HG03103 (cell line): ENCODE data around the gene ATP8B1.
"Not testable (repeated sequence)": the region's sequence is repeated elsewhere in the genome, so short reads cannot be mapped to it uniquely, and the experiment has no call there.

Experiments used
- ATAC-seq: cut with Tn5 transposase; IDR thresholded peaks from one replicate; pipeline ENCODE4 v1.9.1; 2021; ENCODE audit warnings: low read depth; ENCODE audit not compliant: unreplicated experiment

ATP8B1 gene

DNA sequence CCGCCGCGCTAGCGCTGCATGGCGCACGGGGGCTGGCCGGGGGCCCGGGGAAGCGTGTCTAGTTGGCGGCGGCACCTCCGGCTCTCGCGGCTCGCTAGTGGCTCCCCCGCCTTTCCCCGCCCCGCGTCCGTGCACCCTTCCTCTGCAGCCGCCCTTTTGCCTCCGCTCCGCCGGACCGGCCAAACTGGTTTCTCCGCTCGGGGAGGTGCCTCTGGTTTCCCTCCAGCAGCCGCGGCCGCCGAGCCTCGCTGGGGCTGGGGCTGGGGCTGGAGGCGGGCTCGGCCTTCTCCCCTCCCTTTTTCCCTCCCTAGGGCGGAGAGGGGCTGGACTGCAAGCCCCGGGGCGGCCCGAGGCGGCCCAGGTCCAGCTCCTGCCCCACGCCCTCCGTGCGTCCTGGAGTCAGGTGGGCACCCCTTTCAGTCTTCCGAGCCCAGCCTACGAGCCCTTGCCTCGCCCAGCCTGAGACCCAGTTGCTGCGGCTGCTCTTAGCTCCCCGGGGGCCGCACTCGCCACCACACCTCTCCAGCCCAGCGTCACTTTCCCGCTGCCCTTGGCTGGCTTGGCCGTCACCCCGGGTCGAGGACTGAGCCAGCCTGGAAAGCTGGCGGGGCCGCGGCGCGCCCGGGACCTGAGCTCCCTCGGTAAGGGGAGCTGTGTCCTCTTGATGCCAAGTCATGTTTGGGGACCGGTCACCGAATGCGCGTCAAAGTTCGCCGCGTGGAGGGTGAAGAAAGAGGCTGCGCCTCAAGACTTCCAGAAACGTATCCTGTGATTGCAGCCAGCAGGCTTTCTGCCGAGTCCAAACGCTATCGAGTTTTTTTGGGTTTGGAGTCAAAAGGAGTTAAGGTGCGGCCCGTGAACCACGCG, at the start of gene ATP8B1:
Gene ATP8B1, minus strand, starts transcription at position 213 of the 867 bp plus-strand sequence. CDS start 71,508 bp downstream, outside the sequence.
- no peak for ATAC-seq

DNA sequence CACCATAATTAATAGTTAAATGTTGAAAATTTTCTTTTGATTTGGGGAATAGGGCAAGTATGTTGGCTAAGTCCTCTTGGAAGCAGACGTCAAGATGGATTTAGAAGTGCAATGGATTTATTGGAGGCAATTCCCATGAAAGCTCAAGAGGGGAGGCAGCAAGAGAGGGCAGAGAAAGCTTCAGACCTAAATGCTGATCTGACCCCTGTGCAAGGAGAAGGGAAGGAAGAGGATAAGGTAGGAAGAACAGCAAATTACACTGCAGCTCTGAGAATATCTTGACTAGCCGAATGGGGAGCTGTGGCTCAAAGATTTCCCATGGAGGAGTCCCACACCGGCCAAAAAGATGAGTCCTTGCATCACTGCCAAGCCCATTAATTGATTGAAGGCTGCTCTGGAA, 46.9 kb upstream of the ATP8B1 start:
- ATAC-seq: no peak

DNA sequence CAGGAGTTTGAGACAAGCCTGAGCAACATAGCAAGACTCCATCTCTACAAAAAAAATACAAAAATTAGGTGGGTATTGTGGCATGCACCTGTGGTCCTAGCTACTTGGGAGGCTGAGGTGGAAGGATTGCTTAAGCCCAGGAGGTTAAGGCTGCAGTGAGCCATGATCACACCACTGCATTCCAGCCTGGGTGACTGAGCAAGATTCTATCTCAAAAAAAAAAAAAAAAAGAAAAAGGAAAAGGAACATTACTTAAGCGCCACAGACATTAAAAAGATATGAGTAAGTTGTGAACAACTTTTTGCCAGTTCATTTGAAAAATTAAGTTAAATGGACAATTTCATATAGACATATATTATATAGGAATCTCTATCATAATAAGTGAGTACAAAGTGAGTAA, 45.3 kb upstream of the ATP8B1 start:
- ATAC-seq: not testable (repeated sequence)

- not testable (repeated sequence) for ATAC-seq
Observed at GRCh38 chr18:57847431-57847830, 44.3 kb upstream of the ATP8B1 start.

- ATAC-seq: no peak
Observed at GRCh38 chr18:57846258-57846657, 43.1 kb upstream of the ATP8B1 start.

GRCh38 chr18:57845605-57846074, 42.5 kb upstream of the ATP8B1 start:
- ATAC-seq: no peak

- no peak for ATAC-seq
Observed at GRCh38 chr18:57844319-57844718, 41.2 kb upstream of the ATP8B1 start.

DNA sequence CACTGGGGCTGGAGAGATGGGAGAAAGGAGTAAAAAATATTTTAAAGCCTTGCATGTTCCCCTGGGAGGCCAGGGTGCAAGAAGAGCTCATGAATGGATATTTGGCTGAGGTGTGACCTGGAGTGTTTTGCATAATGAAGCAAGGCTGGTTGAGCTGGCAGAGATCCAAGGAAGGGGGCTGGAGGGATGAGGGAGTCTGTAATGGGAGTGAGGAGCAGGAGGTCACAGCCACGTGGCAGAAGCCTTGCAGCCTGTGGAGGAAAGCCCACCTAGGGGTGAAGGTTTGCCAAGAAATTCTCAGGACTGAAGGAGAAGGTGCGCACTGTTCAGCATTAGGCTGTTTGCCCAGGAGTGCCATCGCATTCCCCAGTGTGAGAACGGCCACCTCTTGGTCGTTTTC, 40.3 kb upstream of the ATP8B1 start:
- ATAC-seq: no peak

DNA sequence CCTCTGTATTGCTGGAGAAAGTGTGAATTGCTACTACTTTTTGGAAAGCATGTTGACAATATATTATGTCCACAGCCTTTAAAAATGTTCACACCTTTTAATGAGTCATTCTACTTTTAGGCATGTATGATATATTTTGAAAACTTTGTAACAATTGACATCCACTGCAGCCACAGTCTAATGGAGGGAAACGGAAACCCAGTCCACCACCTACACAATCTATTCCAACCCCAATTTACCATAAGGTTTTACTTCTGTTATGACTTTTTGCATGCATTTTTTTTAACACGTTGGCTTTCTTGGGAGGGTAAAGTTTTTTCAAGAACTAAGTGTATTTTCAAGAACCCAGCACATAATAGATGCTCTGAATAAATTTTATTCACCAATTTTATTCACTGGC, 38.5 kb upstream of the ATP8B1 start:
- ATAC-seq: no peak

GRCh38 chr18:57839942-57840381, 36.8 kb upstream of the ATP8B1 start:
- ATAC-seq: no peak

- peak; percentile 76 for ATAC-seq
Observed at GRCh38 chr18:57837917-57838548, 34.9 kb upstream of the ATP8B1 start.

DNA sequence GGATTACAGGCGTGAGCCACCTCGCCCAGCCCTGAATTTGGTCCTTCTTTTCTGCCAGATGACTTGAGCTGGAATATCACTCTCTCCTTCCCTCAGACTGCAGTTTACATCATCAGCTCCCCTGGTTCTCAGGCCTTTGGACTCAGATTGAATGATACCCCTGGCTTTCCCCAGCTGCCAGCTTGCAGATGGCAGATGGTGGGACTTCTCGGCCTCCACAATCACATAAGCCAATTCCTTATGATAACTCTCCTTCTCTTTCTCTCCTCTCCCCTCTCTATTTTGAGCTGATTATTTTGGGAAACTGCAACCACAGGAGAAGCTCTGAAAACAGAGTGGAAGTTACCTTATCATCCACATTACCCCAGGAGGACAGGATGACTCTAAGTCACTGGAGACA, 33.4 kb upstream of the ATP8B1 start:
- no peak for ATAC-seq

GRCh38 chr18:57835904-57836303, 32.8 kb upstream of the ATP8B1 start:
- no peak for ATAC-seq

DNA sequence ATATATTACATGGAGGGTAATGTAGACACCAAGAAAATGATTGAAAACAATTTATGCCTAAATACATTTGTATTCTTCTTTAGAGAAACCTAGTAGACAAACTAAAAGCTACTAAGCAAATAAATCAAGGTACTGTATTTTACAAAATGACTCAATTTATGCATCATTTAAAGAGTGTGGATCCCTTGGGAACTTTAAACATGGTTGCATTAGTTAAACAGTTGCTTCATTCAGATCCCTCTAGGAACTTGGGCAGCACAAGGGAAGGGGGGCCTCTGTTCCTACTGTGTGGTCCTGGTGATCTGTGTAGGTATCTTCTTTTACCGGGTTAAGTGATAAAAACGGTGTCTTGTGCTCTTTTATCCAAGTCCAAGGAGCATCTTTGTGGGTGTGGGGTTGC, 31.5 kb upstream of the ATP8B1 start:
- no peak for ATAC-seq

DNA sequence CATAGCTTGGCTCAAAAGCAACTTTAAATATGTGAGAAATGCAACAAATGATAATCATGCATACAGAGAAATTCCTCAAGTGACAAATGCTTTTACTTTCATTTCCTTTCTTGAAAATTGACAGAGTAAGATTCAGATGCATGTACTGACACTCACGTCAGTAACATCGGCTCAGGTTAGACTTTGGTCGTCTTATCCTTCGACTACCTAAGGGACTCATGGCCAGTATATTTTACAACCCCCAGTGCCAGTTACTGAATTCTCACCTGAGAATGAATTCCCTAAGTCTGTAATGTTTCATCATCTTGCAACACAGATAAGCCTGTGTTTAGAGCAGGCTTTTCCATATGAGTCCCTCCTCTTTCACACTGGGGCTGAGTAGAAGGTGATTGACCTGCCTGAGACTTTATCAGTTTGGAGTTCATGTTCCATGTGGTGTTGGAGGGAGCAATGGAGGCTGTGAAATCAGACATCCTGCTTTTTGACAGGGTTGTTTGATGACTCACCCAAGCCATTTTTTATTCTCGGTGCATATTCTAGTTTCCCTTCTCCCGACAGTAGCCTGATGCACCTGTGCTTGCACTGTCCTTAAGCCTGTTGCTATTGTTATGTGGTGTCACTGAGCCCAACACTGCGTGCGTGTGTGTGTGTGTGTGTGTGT, 30.5 kb upstream of the ATP8B1 start:
- no peak for ATAC-seq

GRCh38 chr18:57832730-57833129, 29.6 kb upstream of the ATP8B1 start:
- ATAC-seq: no peak

DNA sequence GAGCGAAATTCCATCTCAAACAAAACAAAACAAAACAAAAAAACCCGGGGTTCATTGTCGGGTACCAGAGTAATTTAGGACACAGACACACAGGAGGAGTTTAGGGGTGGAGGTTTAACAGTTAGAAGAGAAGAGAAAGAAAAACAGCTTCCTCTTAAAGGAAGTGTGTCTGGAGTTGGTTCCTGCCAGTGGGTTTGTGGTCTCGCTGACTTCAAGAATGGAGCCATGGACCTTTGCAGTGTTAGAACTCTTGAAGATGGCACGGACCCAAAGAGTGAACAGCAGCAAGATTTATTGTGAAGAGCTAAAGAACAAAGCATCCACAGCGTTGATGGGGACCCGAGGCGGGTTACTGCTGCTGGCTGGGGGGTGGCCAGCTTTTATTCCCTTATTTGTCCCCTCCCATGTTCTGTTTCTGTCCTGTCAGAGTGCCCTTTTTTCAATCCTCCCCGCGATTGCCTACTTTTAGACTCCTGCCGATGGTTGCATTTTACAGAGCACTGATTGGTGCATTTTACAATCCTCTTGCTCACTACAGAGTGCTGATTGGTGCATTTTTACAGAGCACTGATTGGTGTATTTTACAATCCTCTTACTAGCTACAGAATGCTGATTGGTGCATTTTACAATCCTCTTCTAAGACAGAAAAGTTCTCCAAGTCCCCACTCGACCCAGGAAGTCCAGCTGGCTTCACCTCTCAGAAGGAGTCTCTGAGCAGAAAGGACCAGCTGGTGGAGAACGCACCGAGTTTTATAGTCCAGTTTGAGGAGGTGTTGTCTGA, 28.7 kb upstream of the ATP8B1 start:
- no peak for ATAC-seq

DNA sequence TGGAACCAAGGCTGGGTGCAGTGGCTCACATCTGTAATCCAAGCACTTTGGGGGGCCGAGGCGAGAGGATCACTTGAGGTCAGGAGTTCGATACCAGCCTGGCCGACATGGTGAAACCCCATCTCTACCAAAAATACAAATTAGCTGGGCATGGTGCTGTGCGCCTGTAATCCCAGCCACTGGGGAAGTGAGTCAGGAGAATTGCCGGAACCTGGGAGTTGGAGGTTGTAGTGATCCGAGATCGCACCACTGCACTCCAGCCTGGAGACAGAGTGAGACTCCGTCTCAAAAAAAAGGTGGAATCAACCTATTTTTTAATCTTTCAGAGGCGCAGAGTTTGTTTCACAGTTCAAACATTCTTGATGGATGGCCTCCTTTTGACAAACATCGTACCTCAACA, 24.5 kb upstream of the ATP8B1 start:
- ATAC-seq: no peak

DNA sequence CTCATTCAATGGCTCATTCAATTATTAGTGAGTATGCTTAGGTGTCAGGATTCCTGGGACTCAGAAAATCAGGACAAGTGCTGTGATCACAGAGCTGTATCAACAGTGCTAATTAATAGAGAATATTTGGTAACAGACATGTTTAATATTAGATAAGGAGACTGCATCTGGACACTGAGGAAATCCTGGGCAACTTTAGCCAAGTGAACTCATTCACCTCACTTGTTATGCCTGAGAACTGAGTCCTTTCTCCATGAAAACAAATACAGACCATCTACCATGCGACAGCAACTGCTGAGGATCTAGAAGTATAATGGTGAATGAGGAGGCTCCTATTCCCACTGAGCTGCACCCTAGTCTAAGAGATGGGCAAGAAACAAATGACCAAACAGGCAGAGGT, 23.1 kb upstream of the ATP8B1 start:
- no peak for ATAC-seq

- ATAC-seq: not testable (repeated sequence)
Observed at GRCh38 chr18:57820583-57820982, 17.5 kb upstream of the ATP8B1 start.
